NCI-H774 (cell line): Measurements from ENCODE around the gene AIF1.

Source experiments
- DNase-seq: peaks from one replicate; lab custom pipeline; 2025; lab: John Stamatoyannopoulos, UW

The AIF1 gene

DNA sequence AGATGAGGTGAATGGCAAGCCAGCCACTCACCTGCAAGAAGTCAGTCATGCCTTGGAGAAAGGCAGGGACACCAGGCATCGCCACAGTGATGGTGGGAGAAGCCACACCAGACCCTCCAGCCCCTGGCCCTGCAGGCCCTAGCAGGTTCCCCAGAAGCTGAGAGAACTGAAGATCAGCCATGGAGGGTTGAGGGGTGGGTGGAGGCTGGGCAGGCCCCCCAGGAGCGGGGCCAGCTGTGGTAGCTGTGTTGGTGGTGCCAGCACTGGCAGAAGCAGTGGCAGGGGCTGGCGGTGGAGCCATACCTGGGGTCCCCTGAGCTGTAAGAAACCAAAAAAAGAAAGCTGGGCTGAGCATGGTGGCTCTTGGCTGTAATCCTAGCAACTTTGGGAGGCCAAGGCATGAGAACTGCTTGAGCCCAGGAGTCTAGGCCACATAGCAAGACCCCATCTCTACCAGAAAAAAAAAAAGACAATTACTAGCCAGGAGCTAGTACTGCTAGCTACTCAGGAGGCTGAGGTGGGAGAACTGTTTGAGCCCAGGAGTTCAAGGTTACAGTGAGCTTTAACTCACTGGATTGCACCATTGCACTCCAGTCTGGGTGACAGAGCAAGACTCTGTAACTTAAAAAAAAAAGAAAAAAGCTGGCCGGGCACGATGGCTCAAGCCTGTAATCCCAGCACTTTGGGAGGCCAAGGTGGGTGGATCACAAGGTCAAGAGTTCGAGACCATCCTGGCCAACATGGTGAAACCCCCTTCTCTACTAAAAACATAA, 27.9 kb downstream of the AIF1 start:
- no peak for DNase-seq

GRCh38 chr6:31643818-31644454, 28.9 kb downstream of the AIF1 start:
- no peak for DNase-seq

GRCh38 chr6:31645325-31645724, 30.3 kb downstream of the AIF1 start:
- no peak for DNase-seq

DNA sequence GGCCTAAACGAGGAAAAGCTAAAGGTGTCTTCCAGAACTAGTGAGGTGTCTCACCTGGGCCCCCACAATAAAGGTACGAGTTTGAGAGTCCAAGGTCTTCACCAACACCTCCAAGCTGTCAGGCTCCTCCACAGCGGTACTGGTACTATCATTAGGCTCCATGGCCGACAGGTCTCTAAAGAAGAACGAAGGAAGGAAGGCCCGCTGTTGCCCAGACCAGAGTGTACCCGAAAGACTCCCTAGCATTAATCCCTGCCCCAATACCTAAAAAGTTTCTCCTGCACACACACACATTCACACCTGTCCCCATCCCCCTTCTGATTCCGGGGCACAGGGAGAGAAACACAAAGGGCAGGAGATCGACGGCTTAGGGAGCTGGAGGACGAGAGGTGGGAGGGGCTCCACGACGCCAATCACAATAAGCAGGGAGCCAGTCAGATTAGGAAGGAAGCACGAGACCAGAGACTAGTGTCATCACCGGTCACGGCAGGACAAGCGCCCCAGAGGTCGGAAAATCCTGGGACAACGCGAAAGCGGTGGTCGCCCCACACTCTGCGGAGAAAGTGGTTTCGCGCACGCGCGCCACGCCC, 36.7 kb downstream of the AIF1 start:
- peak; percentile 37 for DNase-seq

GRCh38 chr6:31652925-31653724, 38.1 kb downstream of the AIF1 start:
- DNase-seq = peak; percentile 91

- DNase-seq = no peak
These were observed 39.7 kb downstream of the AIF1 start for GRCh38 chr6:31654574-31655348.

DNA sequence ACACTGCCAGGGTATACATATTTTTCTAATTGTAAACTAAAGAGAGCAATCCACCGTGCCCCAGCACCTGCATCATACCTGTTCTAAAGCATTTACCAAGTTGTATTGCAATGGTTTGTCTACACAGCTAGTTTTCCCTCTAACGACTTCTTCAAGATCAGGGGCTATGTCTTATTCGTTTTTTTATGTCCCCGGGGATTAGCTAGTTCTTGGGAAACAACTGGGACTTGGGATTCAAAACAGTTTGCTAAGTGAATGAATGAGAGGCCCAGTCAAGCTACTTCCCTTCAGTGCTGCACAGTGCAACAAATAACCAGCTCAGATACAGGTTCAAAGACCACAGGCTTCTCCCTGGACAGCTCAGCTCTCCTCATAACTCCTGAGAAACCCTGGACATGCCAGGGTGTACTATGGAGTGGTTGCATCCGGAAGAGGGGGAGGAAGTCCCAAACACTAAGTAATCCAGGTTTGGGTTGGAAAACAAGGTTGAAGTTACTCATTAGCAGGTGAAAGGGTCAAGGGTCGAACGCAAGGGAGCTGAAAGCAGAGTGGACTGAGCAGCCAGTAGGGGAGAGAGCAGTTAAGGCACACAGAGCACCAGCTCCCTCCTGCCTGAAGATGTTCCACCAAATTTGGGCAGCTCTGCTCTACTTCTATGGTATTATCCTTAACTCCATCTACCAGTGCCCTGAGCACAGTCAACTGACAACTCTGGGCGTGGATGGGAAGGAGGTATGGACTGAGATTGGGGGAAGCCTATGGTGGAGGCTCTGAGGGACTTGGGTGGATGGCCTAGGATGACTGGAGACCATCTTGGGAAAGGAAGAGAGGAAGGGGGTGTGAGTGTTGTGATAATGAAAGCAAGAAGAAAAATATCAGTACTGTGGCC, 40.6 kb downstream of the AIF1 start, which contains the start of gene APOM:
TSS of gene APOM (plus strand) at position 546 of the 889 bp plus-strand sequence. CDS start at position 619, 73 bp downstream.
- no peak for DNase-seq

- no peak for DNase-seq
These were observed 42.5 kb downstream of the AIF1 start for GRCh38 chr6:31657406-31658157.

DNA sequence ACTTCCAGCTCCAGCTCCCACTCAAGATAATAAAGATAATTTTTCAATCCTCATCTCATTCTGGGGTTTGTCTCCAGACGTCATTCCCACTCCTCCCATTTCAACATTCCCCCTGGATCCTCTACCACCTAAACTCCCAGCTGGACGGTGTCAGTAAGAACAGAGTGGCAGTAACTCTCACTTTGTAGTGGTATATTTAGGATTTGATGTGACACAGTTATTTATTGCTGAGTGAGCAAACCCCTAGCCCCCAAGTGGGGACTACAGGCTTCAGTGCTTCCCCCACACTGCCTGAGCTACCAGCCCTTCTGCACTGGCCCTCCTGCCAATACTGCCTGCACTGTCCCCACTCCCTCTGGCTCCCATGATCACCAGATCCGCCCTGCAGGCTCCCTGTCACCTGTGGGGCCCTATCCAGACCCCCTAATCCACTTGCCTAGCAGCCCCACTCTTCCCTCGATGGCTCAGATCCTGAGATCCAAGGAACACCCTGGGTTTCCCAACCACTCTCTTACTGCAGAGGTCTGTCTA, 43.2 kb downstream of the AIF1 start:
- DNase-seq = no peak

DNA sequence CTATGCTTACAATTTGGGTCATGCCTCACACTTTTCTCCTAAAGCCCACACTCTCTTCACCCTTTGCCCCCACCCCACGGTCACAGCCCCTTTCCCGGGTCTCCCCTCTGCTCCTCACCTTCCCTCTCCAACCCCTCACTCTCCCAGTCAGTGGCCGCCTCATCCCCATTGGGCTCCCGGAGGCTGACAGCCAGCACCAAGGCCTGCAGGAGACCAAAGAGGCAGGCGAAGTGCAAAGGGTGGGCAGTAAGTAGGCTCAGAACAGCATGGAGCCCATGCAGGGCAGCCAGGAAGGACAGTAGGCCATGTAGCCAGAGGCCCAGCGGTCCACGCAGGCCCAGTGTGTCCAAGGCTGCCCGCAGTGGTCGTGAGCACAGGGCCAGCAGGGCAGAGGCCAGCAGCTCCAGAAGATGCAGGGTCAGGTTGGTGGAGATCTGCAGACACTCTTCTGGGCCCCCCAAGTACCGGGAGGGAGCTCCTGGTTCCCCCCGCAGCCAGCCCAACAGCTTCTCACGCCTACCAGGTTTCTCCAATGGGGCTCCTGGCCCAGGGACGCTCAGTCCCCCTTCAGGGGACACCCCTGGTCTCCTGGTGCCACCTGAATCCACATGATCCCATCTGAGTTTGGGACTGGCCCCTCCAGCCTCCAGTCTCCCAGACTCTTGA, 44.1 kb downstream of the AIF1 start:
- no peak for DNase-seq

- DNase-seq = peak; percentile 0
These were observed 44.8 kb downstream of the AIF1 start for GRCh38 chr6:31659649-31660380.

GRCh38 chr6:31660381-31661261, 45.6 kb downstream of the AIF1 start, which contains the start of gene C6orf47:
Gene C6orf47 (minus strand): TSS chr6:31660778. CDS start chr6:31659947, 831 bp downstream.
- peak; percentile 79 for DNase-seq

DNA sequence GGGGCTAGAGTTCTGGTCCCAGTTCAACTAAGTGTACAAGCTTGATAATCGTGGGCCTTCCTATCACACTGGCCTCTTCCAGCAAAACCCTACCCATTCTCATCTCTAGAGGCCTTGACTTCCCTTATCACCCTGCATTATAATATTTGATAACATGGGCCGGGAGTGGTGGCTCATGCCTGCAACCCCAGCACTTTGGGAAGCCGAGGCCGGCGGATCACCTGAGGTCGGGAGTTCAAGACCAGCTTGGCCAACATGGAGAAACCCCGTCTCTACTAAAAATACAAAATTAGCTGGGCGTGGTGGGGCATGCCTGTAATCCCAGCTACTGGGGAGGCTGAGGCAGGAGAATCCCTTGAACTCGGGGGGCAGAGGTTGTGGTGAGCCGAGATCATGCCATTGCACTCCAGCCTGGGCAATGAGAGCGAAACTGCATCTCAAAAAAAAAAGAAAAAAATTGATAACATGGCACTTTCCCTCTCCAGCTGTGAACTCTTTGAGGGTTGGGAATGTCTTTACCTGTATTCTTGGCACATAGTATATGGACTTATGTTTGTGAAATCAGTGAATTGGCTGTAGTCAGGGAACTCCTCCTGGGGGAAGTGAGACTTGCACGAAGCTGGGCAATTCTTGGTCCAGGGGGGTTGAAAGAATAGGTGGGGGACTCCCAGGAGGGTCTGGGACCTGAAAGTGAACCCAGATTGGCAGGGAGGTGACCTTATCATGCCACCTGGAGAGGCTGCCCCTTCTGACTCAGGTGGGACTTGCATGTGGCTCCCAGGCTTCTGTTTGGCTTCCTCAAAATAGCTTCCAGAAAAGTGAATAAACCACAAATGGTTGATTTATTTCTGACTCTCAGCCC, 46.5 kb downstream of the AIF1 start:
- DNase-seq = no peak

DNA sequence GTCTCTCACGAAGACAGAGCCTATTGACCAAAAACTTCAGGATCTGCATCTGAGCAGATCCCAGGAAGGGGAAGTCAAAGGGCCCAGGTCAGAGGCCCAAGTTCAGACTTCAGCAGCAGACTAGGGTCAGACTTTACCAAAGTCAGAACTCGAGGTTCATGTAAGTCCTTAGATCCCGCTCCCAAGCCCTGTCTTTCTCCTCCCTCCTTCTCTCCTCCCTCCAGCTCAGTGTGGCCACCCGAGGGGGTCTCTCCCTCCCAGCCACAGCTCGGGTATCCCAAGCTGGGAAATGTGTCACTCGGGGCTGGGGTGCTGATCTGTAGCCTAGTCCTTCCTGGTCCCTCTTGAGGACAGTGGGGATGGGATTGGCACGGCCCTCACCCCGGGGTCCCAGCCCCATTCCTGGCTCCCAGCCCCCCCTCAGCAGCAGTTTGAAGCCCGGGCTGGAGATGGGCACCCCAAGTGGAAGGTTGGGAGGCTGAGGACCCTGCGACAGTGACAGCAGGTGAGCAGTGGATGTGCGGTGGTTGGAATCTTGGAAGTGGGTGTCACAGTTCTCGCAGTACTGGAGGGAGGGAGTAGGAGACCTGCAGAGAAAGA, 47.2 kb downstream of the AIF1 start:
- DNase-seq = no peak

- no peak for DNase-seq
These were observed 48.3 kb downstream of the AIF1 start for GRCh38 chr6:31663126-31663960.
